GM12878 (cell line): ENCODE results near the gene ROCK2. TPM values are rescaled to one million over a fixed set of nuclear protein-coding genes. Genes with fewer than 3 reads are reported as not detected.

Source experiments
- ATAC-seq: fragments of 200-7000 bp; cut with Tn5 transposase; 3 replicates; pipeline ENCODE4 v1.9.1; 2020; ENCODE audit warnings: mild to moderate bottlenecking, moderate library complexity
- BruUV-seq: library from RNA; stranded (reverse); fragments of 400-500 nt; replicated peaks from 2 replicates; lab custom pipeline; 2021; lab: Mats Ljungman, UMichigan
- CTCF ChIA-PET: fragments of 300-600 bp; sonication (Branson Sonifier 250); formaldehyde crosslinking; extraction: SDS; loops from one replicate; lab custom pipeline; 2021; ENCODE audit warnings: inconsistent platforms; lab: Yijun Ruan, JAX
- POLR2A ChIA-PET: fragments of 350-600 bp; formaldehyde crosslinking; extraction: SDS; loops from one replicate; lab custom pipeline; 2021; ENCODE audit warnings: inconsistent platforms; lab: Charles Lee
- RAD21 ChIA-PET: fragments of 300-600 bp; sonication (Branson Sonifier 250); formaldehyde crosslinking; loops from one replicate; lab custom pipeline; 2023; ENCODE audit warnings: antibody characterized with exemption; ENCODE audit not compliant: unreplicated experiment; lab: Charles Lee
- SMC1A ChIA-PET: fragments of 300-600 bp; sonication (Branson Sonifier 250); formaldehyde crosslinking; loops from one replicate; lab custom pipeline; 2023; ENCODE audit not compliant: unreplicated experiment, uncharacterized antibody; lab: Charles Lee
- DNase-seq: peaks from one replicate; pipeline ENCODE4 v3.0.0-alpha.2; 2011; ENCODE audit warnings: low read depth, low spot score
- FAIRE-seq: peaks from 3 replicates; lab custom pipeline; 2011; peaks lifted over from hg19 to GRCh38; lab: Jason Lieb, UNC
- H2AFZ ChIP-seq: 2 replicates; pipeline ENCODE4 v1.6.0; 2011; ENCODE audit warnings: low read depth, low read length, control low read depth; ENCODE audit not compliant: control insufficient read depth
- H3K27ac ChIP-seq: 2 replicates; pipeline ENCODE4 v1.5.1; 2011; ENCODE audit warnings: control low read depth; ENCODE audit not compliant: control insufficient read depth, insufficient read depth
- H3K27me3 ChIP-seq, 2 experiments: replicated peaks in 1 of 2; 2 replicates each; pipeline versions ENCODE4 v1.6.0 to v1.6.1; 2011; ENCODE audit warnings: low read length in 1 of 2; ENCODE audit not compliant: control insufficient read depth in 2 of 2, insufficient read depth in 2 of 2
- H3K36me3 ChIP-seq, 2 experiments: 2 replicates each; pipeline ENCODE4 v1.5.1; 2011; ENCODE audit warnings: low read length in 1 of 2; ENCODE audit not compliant: control insufficient read depth in 2 of 2, insufficient read depth in 2 of 2
- H3K4me1 ChIP-seq: 2 replicates; pipeline ENCODE4 v1.6.1; 2011; ENCODE audit warnings: mild to moderate bottlenecking, low read length, moderate library complexity, mixed read lengths; ENCODE audit not compliant: control insufficient read depth, insufficient read depth
- H3K4me2 ChIP-seq: 2 replicates; pipeline ENCODE4 v1.6.0; 2011; ENCODE audit warnings: control low read depth; ENCODE audit not compliant: control insufficient read depth, insufficient read depth
- H3K4me3 ChIP-seq: fragments of 200-600 bp; sonication (generic); 2 replicates; pipeline ENCODE4 v1.5.1; 2016
- H3K79me2 ChIP-seq: 2 replicates; pipeline ENCODE4 v1.6.0; 2011; ENCODE audit warnings: low read length; ENCODE audit not compliant: control insufficient read depth, insufficient read depth
- H3K9ac ChIP-seq: 2 replicates; pipeline ENCODE4 v1.8.0; 2011; ENCODE audit warnings: low read length, control low read depth, mixed read lengths; ENCODE audit not compliant: control insufficient read depth, insufficient read depth
- H3K9me3 ChIP-seq: replicated peaks from 3 replicates; pipeline ENCODE4 v1.5.1; 2011; ENCODE audit warnings: mild to moderate bottlenecking, low read length; ENCODE audit not compliant: control insufficient read depth, insufficient read depth
- H4K20me1 ChIP-seq: 2 replicates; pipeline ENCODE4 v1.6.0; 2011; ENCODE audit not compliant: control insufficient read depth, insufficient read depth
- ETV6 ChIP-seq, 2 experiments: fragments of 450-650 bp in 1 of 2; IDR thresholded peaks in 1 of 2; conservative IDR thresholded peaks in 1 of 2; 2 replicates each; pipeline ENCODE4 v1.6.1; 2014; ENCODE audit warnings: antibody characterized with exemption in 1 of 2, borderline replicate concordance in 1 of 2, low read depth in 1 of 2, mild to moderate bottlenecking in 1 of 2, moderate library complexity in 1 of 2
- HCFC1 ChIP-seq: fragments of 150-350 bp; IDR thresholded peaks from 2 replicates; pipeline ENCODE4 v1.6.1; 2014; ENCODE audit warnings: low read length
- KLF5 ChIP-seq: fragments of 450-650 bp; IDR thresholded peaks from 2 replicates; pipeline ENCODE4 v1.6.1; 2014; ENCODE audit warnings: mild to moderate bottlenecking; ENCODE audit not compliant: partially characterized antibody
- MTA3 ChIP-seq: IDR thresholded peaks from 2 replicates; pipeline ENCODE4 v1.6.1; 2012; ENCODE audit warnings: low read length, inconsistent platforms, borderline replicate concordance
- NBN ChIP-seq: fragments of 450-650 bp; IDR thresholded peaks from 2 replicates; pipeline ENCODE4 v1.6.1; 2016
- PAX5 ChIP-seq: IDR thresholded peaks from 2 replicates; pipeline ENCODE4 v1.6.1; 2011; ENCODE audit warnings: low read depth, low read length, borderline replicate concordance
- POLR2AphosphoS5 ChIP-seq: IDR thresholded peaks from 2 replicates; pipeline ENCODE4 v1.6.1; 2011; ENCODE audit warnings: mild to moderate bottlenecking, low read length, inconsistent platforms
- SIX5 ChIP-seq: IDR thresholded peaks from 2 replicates; pipeline ENCODE4 v1.6.1; 2011; ENCODE audit warnings: mild to moderate bottlenecking, low read depth, low read length, moderate library complexity; ENCODE audit not compliant: severe bottlenecking
- SUZ12 ChIP-seq: fragments of 200-600 bp; sonication (generic); IDR thresholded peaks from one replicate; pipeline ENCODE4 v1.6.1; 2018; ENCODE audit warnings: antibody characterized with exemption, mild to moderate bottlenecking; ENCODE audit not compliant: unreplicated experiment
- ZNF24 ChIP-seq: fragments of 450-650 bp; IDR thresholded peaks from 2 replicates; pipeline ENCODE4 v1.6.1; 2017; ENCODE audit warnings: antibody characterized with exemption, mild to moderate bottlenecking
- ZNF687 ChIP-seq: fragments of 450-650 bp; IDR thresholded peaks from 2 replicates; pipeline ENCODE4 v1.6.1; 2017; ENCODE audit warnings: mild to moderate bottlenecking, moderate library complexity
- WGBS: methylation state at CpG from one replicate; pipeline ENCODE4 v1.1.6; 2016; ENCODE audit warnings: low lambda C conversion rate; ENCODE audit not compliant: insufficient replicate concordance, insufficient coverage; ENCODE audit errors: missing lambda C conversion rate; 5-methylcytosine and 5-hydroxymethylcytosine counted together
- in situ Hi-C: fragments of 300-500 bp; cut with MboI; formaldehyde crosslinking; loops from 9 replicates; pipeline ENCODE4 v1.14.3; 2018; ENCODE audit warnings: mixed read lengths
- intact Hi-C: fragments of 100-400 bp; cut with micrococcal nuclease; formaldehyde crosslinking; loops from one replicate; pipeline ENCODE4 v1.14.2; 2022; ENCODE audit not compliant: unreplicated experiment
- polyA plus RNA-seq, 11 experiments: library from polyadenylated mRNA; depleted of rRNA in 4 of 11; unstranded in 6 of 11; stranded (reverse) in 5 of 11; fragments of >200 nt; fragmentation: Nextera tagmentation in 4 of 11; fragmentation: Illumina TruSeq in 1 of 11; extraction: Ambion mirVana in 4 of 11; extraction: Trizol in 1 of 11; gene quantifications; 1 replicate in 1 of 11; 2 replicates in 10 of 11; pipeline versions ENCODE4 v1.2.1 to v1.2.3, GENCODE V29; 2011 to 2016; ENCODE audit warnings: inconsistent platforms in 2 of 11, missing spikeins in 2 of 11, low read depth in 1 of 11
- total RNA-seq, 4 experiments: library from RNA; depleted of rRNA in 3 of 4; stranded (reverse); fragments of >200 nt in 3 of 4; fragmentation: Illumina TruSeq in 1 of 4; extraction: Trizol in 1 of 4; gene quantifications; 2 replicates each; pipeline versions ENCODE4 v1.2.1 to v1.2.3, GENCODE V29; 2013 to 2021

ROCK2 gene
- total and polyA plus RNA-seq, 10 of the 15 experiments (the other 5 are each of a cell fraction or from before 2014, with no cell fraction given), result 4.6 to 22.1 (median 8.3) TPM

GRCh38 chr2:11347403-11347959 is 3.0 kb upstream of the ROCK2 start (continued):
- no peak for TF ChIP-seq SUZ12

- Histone ChIP-seq H3K27ac (no peak overlapping the region), H3K9me3 (no peaks in the 10 kb centered on the region), H3K4me2 (no peak overlapping the region), H3K36me3 (no peaks in the 10 kb centered on the region), H3K79me2 (peaks cover 30% of the 10 kb centered on the region), H2AFZ (no peak overlapping the region), H4K20me1 (no peaks in the 10 kb centered on the region), H3K9ac (no peak overlapping the region), H3K4me3 (no peak overlapping the region), H3K27me3 (no peaks in the 10 kb centered on the region), H3K4me1 (no peaks in the 10 kb centered on the region)
- in situ Hi-C loops (no loop called here), intact Hi-C loops (loop anchor here (10.0 kb wide), 1 partner anchor 211 kb away; a partner anchor contains a TSS)
- ATAC-seq, result no peak
- ChIA-PET RAD21 (no interaction called here), POLR2A (interaction anchor here (0.6 kb wide), 2 partner anchors 38 to 656 kb away, joined by 3 to 4 read pairs; no protein-coding TSS in a partner anchor), CTCF (interaction anchor here (1.0 to 1.3 kb wide), 2 partner anchors 31 to 238 kb away, joined by 3 read pairs; no protein-coding TSS in a partner anchor), SMC1A (interaction anchor here (0.6 kb wide), 1 partner anchor 31 kb away, joined by 3 read pairs; no protein-coding TSS in a partner anchor)
- no peak for DNase-seq
- BruUV-seq, result no TSS peak
- FAIRE-seq, result no peak
- no peak for TF ChIP-seq POLR2AphosphoS5
- TF ChIP-seq NBN, result no peak
- TF ChIP-seq PAX5, result no peak
- TF ChIP-seq ZNF687, result no peak
- no peak for TF ChIP-seq MTA3
- no peak for TF ChIP-seq ZNF24
- no peak for TF ChIP-seq ETV6 (conservative IDR thresholded peaks at IDR 0.05 in 1 of 2, IDR thresholded peaks at IDR 0.05 in 1 of 2; ENCODE audit: borderline replicate concordance in 1 of 2, low read depth in 1 of 2)
- TF ChIP-seq HCFC1, result no peak
- TF ChIP-seq SIX5, result no peak
- TF ChIP-seq KLF5, result no peak
- TF ChIP-seq, all 136 proteins: peak for 0
- WGBS, result 84% methylated on average over 4 of the region's 4 CpGs
Observed at GRCh38 chr2:11346023-11346482, 1.6 kb upstream of the ROCK2 start.
